ENCODE measurements around the gene OPA1. TPM values are rescaled to one million over a fixed set of nuclear protein-coding genes. Genes with fewer than 3 reads are reported as not detected.

OPA1 gene
- total RNA-seq, 1 experiment from 2014 or later = 63.0 TPM

DNA sequence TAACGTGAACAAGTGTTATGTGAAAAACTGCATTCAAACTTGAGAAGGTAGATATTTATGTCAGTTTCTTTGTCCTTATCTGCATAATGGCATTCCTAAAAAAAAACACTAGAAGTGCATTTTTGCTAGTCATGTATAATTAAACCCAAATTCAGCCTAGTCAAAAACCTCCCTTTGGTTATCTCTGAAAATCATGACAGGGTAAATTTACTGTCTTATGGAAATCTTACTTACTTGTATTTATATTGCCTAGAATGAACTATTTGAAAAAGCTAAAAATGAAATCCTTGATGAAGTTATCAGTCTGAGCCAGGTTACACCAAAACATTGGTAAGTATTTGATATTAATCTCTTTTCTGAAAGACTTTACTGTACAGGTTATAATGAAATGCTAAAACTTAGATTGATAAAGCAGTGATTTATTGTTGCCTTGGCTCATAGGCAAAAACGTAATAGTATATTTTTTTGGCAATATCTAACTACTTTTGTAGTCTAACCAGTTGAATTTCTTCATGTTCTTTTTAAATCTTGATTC, 55.6 kb downstream of the OPA1 start:
- H3K27me3 ChIP-seq (ENCODE audit: control insufficient read depth, insufficient read depth, low read length) = no peaks in the 10 kb centered on the region
- no peak for DNase-seq
- peaks cover 6% of the 10 kb centered on the region for H3K36me3 ChIP-seq (replicated peaks; ENCODE audit: control insufficient read depth, insufficient read depth, low read length)
- no peak overlapping the region for H3K4me3 ChIP-seq (ENCODE audit: insufficient read depth, low read depth, low read length)

- Histone ChIP-seq H3K36me3 (replicated peaks; ENCODE audit: control insufficient read depth, insufficient read depth, low read length) (peaks cover 5% of the 10 kb centered on the region), H3K4me3 (ENCODE audit: insufficient read depth, low read depth, low read length) (no peak overlapping the region), H3K27me3 (ENCODE audit: control insufficient read depth, insufficient read depth, low read length) (no peaks in the 10 kb centered on the region)
- no peak for DNase-seq
Observed at GRCh38 chr3:193650585-193650984, 57.6 kb downstream of the OPA1 start.

DNA sequence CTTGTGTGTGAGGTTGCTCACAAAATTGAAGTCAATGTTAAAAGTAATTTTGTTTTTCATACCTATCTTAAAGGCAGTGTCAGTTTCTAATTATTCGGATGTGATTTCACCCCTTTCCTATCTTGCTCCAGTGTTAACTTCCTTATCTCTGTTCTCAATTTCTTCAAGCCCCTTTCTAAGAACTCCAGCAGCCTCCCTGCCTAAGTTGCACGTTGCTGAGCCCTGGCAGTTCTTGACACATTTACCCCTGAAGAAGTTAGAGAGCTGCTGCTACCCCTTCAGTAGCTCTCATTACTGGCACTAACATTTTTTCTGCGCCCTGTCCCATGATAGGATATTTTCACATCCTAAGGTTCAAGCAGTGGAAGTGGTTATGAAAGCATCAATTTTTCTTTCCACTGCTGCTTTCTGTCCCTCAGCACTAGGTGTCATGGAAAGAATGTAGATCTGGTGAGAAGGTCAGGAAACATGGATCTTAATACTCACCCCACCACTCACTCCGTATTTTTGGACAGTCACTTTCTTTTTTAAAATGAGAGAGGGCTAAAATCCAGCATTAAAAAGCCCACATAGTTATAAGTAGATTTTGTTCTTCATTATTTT, 62.9 kb downstream of the OPA1 start:
- no peak for DNase-seq
- Histone ChIP-seq H3K27me3 (ENCODE audit: control insufficient read depth, insufficient read depth, low read length) (no peaks in the 10 kb centered on the region), H3K4me3 (ENCODE audit: insufficient read depth, low read depth, low read length) (no peak overlapping the region), H3K36me3 (replicated peaks; ENCODE audit: control insufficient read depth, insufficient read depth, low read length) (peaks cover 1% of the 10 kb centered on the region)

DNA sequence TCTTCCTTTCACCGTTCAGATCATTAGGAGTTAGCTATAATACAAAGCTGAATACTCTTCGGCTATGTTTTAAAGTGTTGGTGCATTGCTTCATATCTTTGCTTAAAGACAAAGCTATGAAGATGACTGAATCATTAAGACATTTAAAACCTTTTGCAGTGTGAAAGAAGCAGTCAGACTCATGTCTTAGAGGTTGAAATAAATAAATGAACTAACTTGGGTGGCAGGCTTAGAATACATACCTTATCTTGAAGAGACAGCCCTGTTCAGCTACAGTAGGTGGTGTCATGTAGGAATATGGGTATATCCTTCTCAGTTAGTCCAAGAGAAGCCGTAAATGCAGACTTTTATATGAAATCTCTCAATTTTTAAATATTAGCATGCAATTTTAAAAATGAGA, 63.4 kb downstream of the OPA1 start:
- peaks cover 1% of the 10 kb centered on the region for H3K36me3 ChIP-seq (replicated peaks; ENCODE audit: control insufficient read depth, insufficient read depth, low read length)
- no peak overlapping the region for H3K4me3 ChIP-seq (ENCODE audit: insufficient read depth, low read depth, low read length)
- H3K27me3 ChIP-seq (ENCODE audit: control insufficient read depth, insufficient read depth, low read length) = no peaks in the 10 kb centered on the region
- no peak for DNase-seq

- no peak for DNase-seq
- Histone ChIP-seq H3K27me3 (ENCODE audit: control insufficient read depth, insufficient read depth, low read length) (no peaks in the 10 kb centered on the region), H3K36me3 (replicated peaks; ENCODE audit: control insufficient read depth, insufficient read depth, low read length) (peaks cover 1% of the 10 kb centered on the region), H3K4me3 (ENCODE audit: insufficient read depth, low read depth, low read length) (no peak overlapping the region)
Observed at GRCh38 chr3:193656878-193657282, 63.9 kb downstream of the OPA1 start.

DNA sequence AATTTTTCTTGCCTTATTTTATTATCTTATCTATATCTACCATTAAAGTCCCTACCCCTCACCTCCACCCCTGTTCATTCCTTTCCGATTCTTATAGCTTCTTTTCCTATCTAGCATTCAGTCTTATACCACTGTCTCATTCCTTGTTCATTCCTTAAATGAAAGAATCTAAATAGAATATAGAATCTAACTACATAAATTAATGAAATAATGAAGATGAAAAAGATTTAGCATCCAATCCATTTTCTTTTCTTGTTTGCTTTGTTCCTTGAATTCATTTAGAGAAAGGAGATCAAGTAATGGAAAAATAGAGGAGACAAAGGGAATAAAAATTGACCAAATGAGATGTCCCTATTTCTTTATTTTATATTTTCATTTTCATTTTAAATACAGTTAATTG, 67.2 kb downstream of the OPA1 start:
- Histone ChIP-seq H3K27me3 (ENCODE audit: control insufficient read depth, insufficient read depth, low read length) (no peaks in the 10 kb centered on the region), H3K4me3 (ENCODE audit: insufficient read depth, low read depth, low read length) (no peak overlapping the region), H3K36me3 (replicated peaks; ENCODE audit: control insufficient read depth, insufficient read depth, low read length) (no peaks in the 10 kb centered on the region; the same call in 1 of the 2 replicates)
- DNase-seq = no peak

DNA sequence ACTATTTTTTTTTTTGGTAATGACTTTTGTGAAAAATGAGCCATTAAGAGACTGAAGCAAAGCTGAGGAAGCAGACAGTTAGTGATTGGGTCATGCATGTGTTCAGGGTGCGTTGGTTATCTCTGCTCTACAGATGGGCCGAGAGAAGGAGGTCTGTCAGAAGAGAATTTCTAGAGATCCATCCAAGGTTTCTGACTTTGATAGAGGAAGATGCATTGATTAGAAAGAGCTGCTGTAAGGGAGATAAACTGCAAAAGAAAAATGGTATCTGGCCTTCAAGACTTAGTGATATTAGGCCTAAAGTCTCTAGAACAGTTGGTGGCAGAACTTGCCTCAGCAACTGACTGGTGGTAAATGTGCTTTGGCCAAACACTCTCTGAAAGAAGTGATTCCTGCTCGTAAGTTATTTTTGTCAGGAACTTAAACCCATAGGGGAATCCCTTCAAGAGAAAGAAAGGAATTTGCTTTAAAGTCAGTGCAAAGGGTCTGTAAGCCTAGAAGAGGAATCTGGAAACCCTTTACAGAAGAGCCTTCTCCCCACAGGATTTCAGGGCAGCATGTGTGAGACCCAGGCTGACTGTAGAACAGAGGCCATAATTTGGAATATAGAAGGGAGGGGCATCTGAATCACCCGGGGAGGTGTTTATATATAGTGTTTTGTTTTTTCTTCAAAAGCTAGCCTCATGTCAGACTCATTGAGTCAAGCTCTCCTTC, 67.8 kb downstream of the OPA1 start:
- DNase-seq = no peak
- no peaks in the 10 kb centered on the region; the same call in 1 of the 2 replicates for H3K36me3 ChIP-seq (replicated peaks; ENCODE audit: control insufficient read depth, insufficient read depth, low read length)
- no peaks in the 10 kb centered on the region for H3K27me3 ChIP-seq (ENCODE audit: control insufficient read depth, insufficient read depth, low read length)
- no peak overlapping the region for H3K4me3 ChIP-seq (ENCODE audit: insufficient read depth, low read depth, low read length)

GRCh38 chr3:193662757-193663322, 69.8 kb downstream of the OPA1 start:
- H3K36me3 ChIP-seq (replicated peaks; ENCODE audit: control insufficient read depth, insufficient read depth, low read length) = peaks cover 4% of the 10 kb centered on the region
- no peak for DNase-seq
- H3K27me3 ChIP-seq (ENCODE audit: control insufficient read depth, insufficient read depth, low read length) = no peaks in the 10 kb centered on the region
- H3K4me3 ChIP-seq (ENCODE audit: insufficient read depth, low read depth, low read length) = no peak overlapping the region

- Histone ChIP-seq H3K27me3 (ENCODE audit: control insufficient read depth, insufficient read depth, low read length) (no peaks in the 10 kb centered on the region), H3K36me3 (replicated peaks; ENCODE audit: control insufficient read depth, insufficient read depth, low read length) (peaks cover 6% of the 10 kb centered on the region)
- DNase-seq = no peak
Observed at GRCh38 chr3:193665370-193665989, 72.5 kb downstream of the OPA1 start.

GRCh38 chr3:193673845-193674244, 80.8 kb downstream of the OPA1 start:
- Histone ChIP-seq H3K4me3 (ENCODE audit: insufficient read depth, low read depth, low read length) (no peak overlapping the region), H3K27me3 (ENCODE audit: control insufficient read depth, insufficient read depth, low read length) (no peaks in the 10 kb centered on the region), H3K36me3 (replicated peaks; ENCODE audit: control insufficient read depth, insufficient read depth, low read length) (no peaks in the 10 kb centered on the region; the same call in 1 of the 2 replicates)
- DNase-seq = peak; percentile 10

More at GRCh38 chr3:193665370-193665989, 72.5 kb downstream of the OPA1 start:
- no peak overlapping the region for H3K4me3 ChIP-seq (ENCODE audit: insufficient read depth, low read depth, low read length)

DNA sequence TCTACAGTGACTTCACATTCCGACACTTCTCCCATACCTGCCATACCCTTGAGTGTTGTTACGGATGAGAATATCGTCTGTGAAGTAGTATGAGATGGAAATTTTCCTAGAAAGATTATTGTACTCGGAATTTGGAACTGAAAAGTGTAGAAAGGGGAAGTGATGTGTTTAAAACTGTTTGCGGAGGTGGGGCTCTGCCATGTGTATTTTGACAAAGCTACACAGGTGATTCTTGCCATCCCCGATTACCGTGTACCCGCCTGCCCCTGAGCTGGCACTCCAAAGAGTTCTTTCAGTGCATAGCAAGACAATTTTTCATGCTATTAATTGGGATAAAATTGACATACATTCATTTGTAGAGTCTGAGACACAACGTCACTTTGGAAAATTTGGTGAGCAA, 81.7 kb downstream of the OPA1 start:
- Histone ChIP-seq H3K36me3 (replicated peaks; ENCODE audit: control insufficient read depth, insufficient read depth, low read length) (no peaks in the 10 kb centered on the region; the same call in 1 of the 2 replicates), H3K4me3 (ENCODE audit: insufficient read depth, low read depth, low read length) (no peak overlapping the region), H3K27me3 (ENCODE audit: control insufficient read depth, insufficient read depth, low read length) (no peaks in the 10 kb centered on the region)
- DNase-seq = no peak

- DNase-seq = no peak
- Histone ChIP-seq H3K36me3 (replicated peaks; ENCODE audit: control insufficient read depth, insufficient read depth, low read length) (no peaks in the 10 kb centered on the region; the same call in 1 of the 2 replicates), H3K27me3 (ENCODE audit: control insufficient read depth, insufficient read depth, low read length) (no peaks in the 10 kb centered on the region), H3K4me3 (ENCODE audit: insufficient read depth, low read depth, low read length) (no peak overlapping the region)
Observed at GRCh38 chr3:193677734-193678133, 84.7 kb downstream of the OPA1 start.

DNA sequence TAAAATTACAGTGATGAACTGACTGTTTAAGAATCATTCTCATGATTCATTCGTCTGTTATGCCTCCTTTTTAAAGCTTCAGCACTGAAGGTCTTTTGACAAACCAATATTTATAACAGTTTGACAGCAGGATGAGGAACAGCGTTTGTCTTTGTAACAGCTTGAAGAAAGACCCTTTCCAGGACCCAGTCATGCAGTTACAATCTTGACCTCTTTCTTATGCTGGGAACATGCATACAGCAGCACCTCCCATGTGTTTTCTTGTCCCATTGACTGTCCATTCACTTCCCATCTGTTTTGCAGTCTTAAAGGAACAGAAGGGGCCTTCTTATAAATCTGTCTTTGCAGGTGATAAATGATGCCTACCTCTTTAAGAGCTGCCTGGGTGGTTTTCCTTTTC, 87.2 kb downstream of the OPA1 start:
- Histone ChIP-seq H3K27me3 (ENCODE audit: control insufficient read depth, insufficient read depth, low read length) (no peaks in the 10 kb centered on the region), H3K4me3 (ENCODE audit: insufficient read depth, low read depth, low read length) (no peak overlapping the region), H3K36me3 (replicated peaks; ENCODE audit: control insufficient read depth, insufficient read depth, low read length) (no peaks in the 10 kb centered on the region; the same call in 1 of the 2 replicates)
- DNase-seq = peak; percentile 16

DNA sequence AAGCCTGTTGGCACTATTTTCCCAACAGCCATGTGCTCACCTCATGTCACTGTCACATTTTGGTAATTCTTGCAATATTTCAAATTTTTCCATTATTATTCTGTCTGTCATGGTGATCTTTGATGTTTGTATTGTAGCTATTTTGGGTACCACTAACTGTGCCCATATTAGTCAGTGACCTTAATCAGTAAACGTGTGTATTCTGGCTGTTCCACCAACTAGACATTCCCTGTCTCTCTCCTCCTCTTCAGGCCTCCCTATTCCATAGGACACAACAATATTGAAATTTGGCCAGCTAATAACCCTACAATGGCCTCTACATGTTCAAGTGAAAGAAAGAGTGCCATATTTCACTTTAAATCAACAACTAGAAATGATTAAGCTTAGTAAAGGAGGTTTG, 88.6 kb downstream of the OPA1 start:
- Histone ChIP-seq H3K36me3 (replicated peaks; ENCODE audit: control insufficient read depth, insufficient read depth, low read length) (no peaks in the 10 kb centered on the region; the same call in 1 of the 2 replicates), H3K27me3 (ENCODE audit: control insufficient read depth, insufficient read depth, low read length) (no peaks in the 10 kb centered on the region), H3K4me3 (ENCODE audit: insufficient read depth, low read depth, low read length) (no peak overlapping the region)
- DNase-seq = no peak
